ENCODE data around the gene TOR3A. TPM values are rescaled to one million over a fixed set of nuclear protein-coding genes. Genes with fewer than 3 reads are reported as not detected.
"Not testable (repeated sequence)": the region's sequence is repeated elsewhere in the genome, so short reads cannot be mapped to it uniquely, and the experiment has no call there.

Gene TOR3A
- total RNA-seq, 1 donor from 2014 or later: 19.6 TPM

- DNase-seq: no peak
These were observed 26.8 kb downstream of the TOR3A start for GRCh38 chr1:179108644-179109043.

GRCh38 chr1:179115181-179115580, 33.3 kb downstream of the TOR3A start:
- DNase-seq: no peak

GRCh38 chr1:179119513-179119912, 37.6 kb downstream of the TOR3A start:
- no peak for DNase-seq

- no peak for DNase-seq
These were observed 38.9 kb downstream of the TOR3A start for GRCh38 chr1:179120736-179121135.

- DNase-seq: peak; percentile 42
These were observed 39.5 kb downstream of the TOR3A start for GRCh38 chr1:179121159-179121938.

GRCh38 chr1:179124873-179125272, 43.0 kb downstream of the TOR3A start:
- DNase-seq: no peak

- no peak for DNase-seq
These were observed 44.6 kb downstream of the TOR3A start for GRCh38 chr1:179126338-179127060.

GRCh38 chr1:179127163-179127895, 45.5 kb downstream of the TOR3A start:
- DNase-seq: no peak

GRCh38 chr1:179128520-179128919, 46.6 kb downstream of the TOR3A start:
- DNase-seq: no peak

- DNase-seq: peak; percentile 26
These were observed 48.0 kb downstream of the TOR3A start for GRCh38 chr1:179129702-179130473.

- not testable (repeated sequence) for DNase-seq
These were observed 53.3 kb downstream of the TOR3A start for GRCh38 chr1:179135168-179135567.

GRCh38 chr1:179135707-179136106, 53.8 kb downstream of the TOR3A start:
- DNase-seq: not testable (repeated sequence)

GRCh38 chr1:179137617-179138255, 55.9 kb downstream of the TOR3A start:
- DNase-seq: no peak

GRCh38 chr1:179138755-179139154, 56.9 kb downstream of the TOR3A start:
- DNase-seq: not testable (repeated sequence)

- no peak for DNase-seq
These were observed 59.9 kb downstream of the TOR3A start for GRCh38 chr1:179141592-179142251.

GRCh38 chr1:179142889-179143299, 61.0 kb downstream of the TOR3A start:
- DNase-seq: peak; percentile 89

GRCh38 chr1:179143322-179143721, 61.5 kb downstream of the TOR3A start:
- peak; percentile 50 for DNase-seq

- no peak for DNase-seq
These were observed 62.8 kb downstream of the TOR3A start for GRCh38 chr1:179144626-179145025.

GRCh38 chr1:179145521-179145920, 63.7 kb downstream of the TOR3A start:
- DNase-seq: no peak
